ENCODE results near the gene CREB5.
"Not testable (repeated sequence)": the region's sequence is repeated elsewhere in the genome, so short reads cannot be mapped to it uniquely, and the experiment has no call there.

- TF ChIP-seq GABPA (IDR thresholded peaks at IDR 0.05; ENCODE audit: borderline replicate concordance, insufficient read depth, low read length); GTF2F1 (IDR thresholded peaks at IDR 0.05; ENCODE audit: borderline replicate concordance, low read depth, low read length); JUND (IDR thresholded peaks at IDR 0.05; ENCODE audit: low read length); SRF (IDR thresholded peaks at IDR 0.05; ENCODE audit: low read depth, low read length); EP300 (IDR thresholded peaks at IDR 0.05; ENCODE audit: borderline replicate concordance in 1 of 2, low read depth in 2 of 2, low read length in 2 of 2); CHD2 (IDR thresholded peaks at IDR 0.05; ENCODE audit: low read length); POLR2AphosphoS5 (IDR thresholded peaks at IDR 0.05; ENCODE audit: low read depth, low read length); MAX (IDR thresholded peaks at IDR 0.05); ZNF274 (IDR thresholded peaks at IDR 0.05; ENCODE audit: borderline replicate concordance, extremely low read depth, low read length); ASH2L (IDR thresholded peaks at IDR 0.05; ENCODE audit: low read length); POLR2A (IDR thresholded peaks at IDR 0.05; ENCODE audit: control extremely low read depth in 1 of 2, low read depth in 2 of 2, low read length in 2 of 2); YY1 (IDR thresholded peaks at IDR 0.05; ENCODE audit: low read depth, low read length): not testable (repeated sequence)
- TF ChIP-seq, protein P1, sequence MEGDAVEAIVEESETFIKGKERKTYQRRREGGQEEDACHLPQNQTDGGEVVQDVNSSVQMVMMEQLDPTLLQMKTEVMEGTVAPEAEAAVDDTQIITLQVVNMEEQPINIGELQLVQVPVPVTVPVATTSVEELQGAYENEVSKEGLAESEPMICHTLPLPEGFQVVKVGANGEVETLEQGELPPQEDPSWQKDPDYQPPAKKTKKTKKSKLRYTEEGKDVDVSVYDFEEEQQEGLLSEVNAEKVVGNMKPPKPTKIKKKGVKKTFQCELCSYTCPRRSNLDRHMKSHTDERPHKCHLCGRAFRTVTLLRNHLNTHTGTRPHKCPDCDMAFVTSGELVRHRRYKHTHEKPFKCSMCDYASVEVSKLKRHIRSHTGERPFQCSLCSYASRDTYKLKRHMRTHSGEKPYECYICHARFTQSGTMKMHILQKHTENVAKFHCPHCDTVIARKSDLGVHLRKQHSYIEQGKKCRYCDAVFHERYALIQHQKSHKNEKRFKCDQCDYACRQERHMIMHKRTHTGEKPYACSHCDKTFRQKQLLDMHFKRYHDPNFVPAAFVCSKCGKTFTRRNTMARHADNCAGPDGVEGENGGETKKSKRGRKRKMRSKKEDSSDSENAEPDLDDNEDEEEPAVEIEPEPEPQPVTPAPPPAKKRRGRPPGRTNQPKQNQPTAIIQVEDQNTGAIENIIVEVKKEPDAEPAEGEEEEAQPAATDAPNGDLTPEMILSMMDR (IDR thresholded peaks at IDR 0.05; ENCODE audit: control extremely low read depth in 1 of 3, insufficient read depth in 1 of 3, low read depth in 1 of 3, low read length in 3 of 3): not testable (repeated sequence)
- TF ChIP-seq, protein P2, sequence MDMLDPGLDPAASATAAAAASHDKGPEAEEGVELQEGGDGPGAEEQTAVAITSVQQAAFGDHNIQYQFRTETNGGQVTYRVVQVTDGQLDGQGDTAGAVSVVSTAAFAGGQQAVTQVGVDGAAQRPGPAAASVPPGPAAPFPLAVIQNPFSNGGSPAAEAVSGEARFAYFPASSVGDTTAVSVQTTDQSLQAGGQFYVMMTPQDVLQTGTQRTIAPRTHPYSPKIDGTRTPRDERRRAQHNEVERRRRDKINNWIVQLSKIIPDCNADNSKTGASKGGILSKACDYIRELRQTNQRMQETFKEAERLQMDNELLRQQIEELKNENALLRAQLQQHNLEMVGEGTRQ (IDR thresholded peaks at IDR 0.05; ENCODE audit: low read length): not testable (repeated sequence)
Measured at GRCh38 chr7:28401567-28401966, 10.8 kb upstream of the CREB5 start.
